Breast epithelium (tissue), 3 donors: ENCODE results near the gene RIMBP2.

Source experiments
- POLR2AphosphoS5 ChIP-seq, 3 donors: sonication (generic); formaldehyde crosslinking; IDR thresholded peaks; one replicate each; pipeline ENCODE4 v1.6.1; 2017; ENCODE audit warnings: antibody characterized with exemption in 3 of 3
- TF ChIP-seq, protein P1 (sequence below), 3 donors: fragments of 450-650 bp; IDR thresholded peaks; one replicate each; pipeline ENCODE4 v1.5.1; 2016 to 2017; ENCODE audit warnings: antibody characterized with exemption in 3 of 3, mild to moderate bottlenecking in 3 of 3, moderate library complexity in 3 of 3

DNA sequence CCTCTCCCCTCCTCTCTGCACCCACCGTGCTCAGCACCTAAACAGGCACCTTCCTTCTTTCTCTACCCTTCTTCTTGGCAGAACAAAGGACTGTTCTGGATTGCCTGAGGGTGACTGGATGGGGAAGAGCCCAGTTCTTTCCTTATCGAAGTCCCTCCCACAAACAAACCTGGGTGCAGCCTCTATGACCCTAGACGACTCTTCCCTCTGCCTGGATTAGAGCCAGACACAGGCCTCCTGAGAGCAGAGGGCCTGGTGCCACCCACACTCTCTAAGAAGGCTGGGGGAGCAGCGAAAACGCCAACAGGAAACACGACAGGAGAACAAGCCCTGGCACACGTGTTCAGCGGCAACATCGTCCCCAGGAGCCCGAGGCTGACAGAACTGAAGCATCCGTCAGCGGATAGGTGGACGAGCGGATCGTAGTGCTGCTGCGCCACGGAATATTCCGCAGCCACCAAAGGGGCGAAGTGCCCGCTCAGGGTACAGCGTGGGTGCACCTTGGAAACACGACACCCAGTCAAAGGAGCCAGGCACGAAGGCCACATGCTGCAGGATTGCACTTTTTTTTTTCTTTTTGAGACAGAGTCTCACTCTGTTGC, 38.0 kb downstream of the RIMBP2 start:
- TF ChIP-seq, protein P1, sequence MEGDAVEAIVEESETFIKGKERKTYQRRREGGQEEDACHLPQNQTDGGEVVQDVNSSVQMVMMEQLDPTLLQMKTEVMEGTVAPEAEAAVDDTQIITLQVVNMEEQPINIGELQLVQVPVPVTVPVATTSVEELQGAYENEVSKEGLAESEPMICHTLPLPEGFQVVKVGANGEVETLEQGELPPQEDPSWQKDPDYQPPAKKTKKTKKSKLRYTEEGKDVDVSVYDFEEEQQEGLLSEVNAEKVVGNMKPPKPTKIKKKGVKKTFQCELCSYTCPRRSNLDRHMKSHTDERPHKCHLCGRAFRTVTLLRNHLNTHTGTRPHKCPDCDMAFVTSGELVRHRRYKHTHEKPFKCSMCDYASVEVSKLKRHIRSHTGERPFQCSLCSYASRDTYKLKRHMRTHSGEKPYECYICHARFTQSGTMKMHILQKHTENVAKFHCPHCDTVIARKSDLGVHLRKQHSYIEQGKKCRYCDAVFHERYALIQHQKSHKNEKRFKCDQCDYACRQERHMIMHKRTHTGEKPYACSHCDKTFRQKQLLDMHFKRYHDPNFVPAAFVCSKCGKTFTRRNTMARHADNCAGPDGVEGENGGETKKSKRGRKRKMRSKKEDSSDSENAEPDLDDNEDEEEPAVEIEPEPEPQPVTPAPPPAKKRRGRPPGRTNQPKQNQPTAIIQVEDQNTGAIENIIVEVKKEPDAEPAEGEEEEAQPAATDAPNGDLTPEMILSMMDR (IDR thresholded peaks at IDR 0.05): no peak
- TF ChIP-seq POLR2AphosphoS5 (IDR thresholded peaks at IDR 0.05): no peak
